Measurements from ENCODE around the gene ZRANB3.
"Not testable (repeated sequence)": the region's sequence is repeated elsewhere in the genome, so short reads cannot be mapped to it uniquely, and the experiment has no call there.

Gene ZRANB3

DNA sequence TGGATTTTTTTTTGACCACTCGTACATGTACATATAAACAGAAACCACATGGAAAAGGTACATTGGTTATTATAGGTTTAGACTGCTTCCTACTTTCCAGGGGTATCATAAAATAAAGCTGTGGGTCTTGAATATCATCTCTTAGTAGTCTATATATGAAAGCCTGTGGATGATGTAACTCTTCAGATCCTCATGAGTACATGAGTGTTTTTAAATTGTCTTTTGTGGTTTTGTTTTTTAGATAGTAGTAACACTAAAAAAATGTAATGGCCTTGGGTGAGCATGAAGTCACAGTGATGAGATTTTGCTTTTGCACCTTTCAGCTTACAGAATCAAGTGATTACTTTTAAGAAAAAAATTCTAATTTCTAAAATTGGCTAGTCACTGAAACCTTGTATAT, 398.7 kb downstream of the ZRANB3 start:
- no peak for DNase-seq (ENCODE audit: low read depth in 1 of 2, low spot score in 1 of 2)

- DNase-seq (ENCODE audit: low read depth in 1 of 2, low spot score in 1 of 2): no peak
These were observed 400.3 kb downstream of the ZRANB3 start for GRCh38 chr2:135130751-135131150.

- no peak for DNase-seq (ENCODE audit: low read depth in 1 of 2, low spot score in 1 of 2)
These were observed 405.1 kb downstream of the ZRANB3 start for GRCh38 chr2:135125940-135126339.

DNA sequence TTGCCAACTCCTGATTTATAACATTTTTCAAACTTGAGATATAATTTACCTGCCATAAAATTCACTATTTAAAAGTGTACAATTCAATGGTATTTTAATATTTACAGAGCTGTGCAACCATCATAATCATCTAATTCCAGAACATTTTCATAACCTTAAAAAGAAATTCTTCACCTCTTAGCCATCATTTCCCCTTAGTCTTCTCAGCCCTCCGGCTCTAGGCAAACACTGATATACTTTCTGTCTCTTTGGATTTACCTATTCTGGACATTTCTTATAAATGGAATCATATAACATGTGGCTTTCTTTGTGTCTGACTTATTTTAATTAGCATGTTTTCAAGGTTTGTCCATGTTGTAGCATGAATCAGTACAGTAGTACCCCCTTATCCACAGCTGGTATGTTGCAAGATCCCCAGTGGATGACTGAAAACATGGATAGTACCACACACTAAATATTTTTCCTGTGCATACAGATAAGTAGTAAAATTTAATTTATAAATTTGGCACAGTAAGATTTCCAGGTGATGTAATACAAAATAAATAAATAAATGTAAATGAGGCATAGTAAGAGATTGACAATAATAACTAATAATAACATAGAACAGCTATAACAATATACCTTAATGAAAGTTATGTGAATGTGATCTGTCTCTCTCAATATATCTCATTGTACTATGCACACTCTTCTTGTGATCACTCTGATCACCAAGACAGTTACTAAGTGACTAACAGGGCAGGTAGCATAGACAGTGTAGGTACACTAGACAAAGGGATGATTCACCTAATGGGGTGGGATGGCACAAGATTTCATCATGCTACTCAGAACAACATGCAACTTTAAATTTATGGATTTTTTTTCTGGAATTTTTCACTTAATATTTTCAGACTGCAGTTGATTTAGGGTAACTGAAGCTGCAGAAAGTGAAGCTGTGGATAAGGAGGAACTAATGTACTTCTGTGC, 405.8 kb downstream of the ZRANB3 start:
- DNase-seq (ENCODE audit: low read depth in 1 of 2, low spot score in 1 of 2): no peak

DNA sequence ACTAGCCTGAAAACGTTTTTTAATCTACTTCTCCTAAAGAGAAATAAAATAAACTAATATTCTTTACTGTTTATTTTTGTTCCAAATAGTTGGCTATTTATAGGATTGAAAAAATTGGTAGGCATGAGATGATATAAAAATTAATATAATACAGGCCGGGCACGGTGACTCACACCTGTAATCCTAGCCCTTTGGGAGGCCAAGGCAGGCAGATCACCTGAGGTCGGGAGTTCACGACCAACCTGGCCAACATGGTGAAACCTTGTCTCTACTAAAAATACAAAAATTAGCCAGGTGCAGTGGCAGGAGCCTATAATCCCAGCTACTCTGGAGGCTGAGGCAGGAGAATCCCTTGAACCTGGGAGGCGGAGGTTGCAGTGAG, 409.4 kb downstream of the ZRANB3 start:
- not testable (repeated sequence) for DNase-seq (ENCODE audit: low read depth in 1 of 2, low spot score in 1 of 2)

GRCh38 chr2:135121016-135121657, 409.9 kb downstream of the ZRANB3 start:
- no peak for DNase-seq (ENCODE audit: low read depth in 1 of 2, low spot score in 1 of 2)

GRCh38 chr2:135119582-135119981, 411.4 kb downstream of the ZRANB3 start:
- DNase-seq (ENCODE audit: low read depth in 1 of 2, low spot score in 1 of 2): no peak

DNA sequence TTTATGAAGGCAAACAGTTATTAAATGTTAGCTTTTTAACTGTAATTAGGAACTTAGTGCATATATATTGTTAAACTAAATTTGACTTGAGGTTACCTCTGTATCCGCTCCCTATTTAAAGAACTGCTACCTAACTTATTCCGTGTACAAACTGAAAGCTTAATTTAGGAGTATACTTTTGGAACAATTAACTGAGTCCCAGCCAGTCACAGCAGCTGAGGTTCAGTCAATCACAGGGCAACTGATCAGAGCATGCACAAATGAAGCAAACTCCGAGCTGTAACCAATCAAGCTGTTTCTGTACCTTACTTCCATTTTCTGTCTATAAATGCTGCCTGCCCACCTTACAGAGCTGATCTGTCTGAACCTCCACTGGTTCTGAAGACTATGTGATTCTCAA, 417.7 kb downstream of the ZRANB3 start:
- DNase-seq (ENCODE audit: low read depth in 1 of 2, low spot score in 1 of 2): no peak

DNA sequence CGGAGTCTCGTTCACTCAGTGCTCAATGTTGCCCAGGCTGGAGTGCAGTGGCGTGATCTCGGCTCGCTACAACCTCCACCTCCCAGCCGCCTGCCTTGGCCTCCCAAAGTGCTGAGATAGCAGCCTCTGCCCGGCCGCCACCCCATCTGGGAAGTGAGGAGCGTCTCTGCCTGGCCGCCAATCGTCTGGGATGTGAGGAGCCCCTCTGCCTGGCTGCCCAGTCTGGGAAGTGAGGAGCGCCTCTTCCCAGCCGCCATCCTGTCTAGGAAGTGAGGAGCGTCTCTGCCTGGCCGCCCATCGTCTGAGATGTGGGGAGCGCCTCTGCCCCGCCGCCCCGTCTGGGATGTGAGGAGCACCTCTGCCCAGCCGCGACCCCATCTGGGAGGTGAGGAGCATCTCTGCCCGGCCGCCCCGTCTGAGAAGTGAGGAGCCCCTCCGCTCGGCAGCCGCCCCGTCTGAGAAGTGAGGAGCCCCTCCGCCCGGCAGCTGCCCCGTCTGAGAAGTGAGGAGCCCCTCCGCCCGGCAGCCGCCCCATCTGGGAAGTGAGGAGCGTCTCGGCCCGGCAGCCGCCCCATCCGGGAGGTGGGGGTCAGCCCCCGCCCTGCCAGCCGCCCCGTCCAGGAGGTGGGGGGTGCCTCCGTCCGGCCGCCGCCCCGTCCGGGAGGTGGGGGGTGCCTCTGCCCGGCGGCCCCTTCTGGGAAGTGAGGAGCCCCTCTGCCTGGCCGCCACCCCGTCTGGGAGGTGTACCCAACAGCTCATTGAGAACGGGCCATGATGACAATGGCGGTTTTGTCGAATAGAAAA, 425.3 kb downstream of the ZRANB3 start:
- DNase-seq (ENCODE audit: low read depth in 1 of 2, low spot score in 1 of 2): not testable (repeated sequence)

GRCh38 chr2:135103843-135104242, 427.2 kb downstream of the ZRANB3 start:
- no peak for DNase-seq (ENCODE audit: low read depth in 1 of 2, low spot score in 1 of 2)

DNA sequence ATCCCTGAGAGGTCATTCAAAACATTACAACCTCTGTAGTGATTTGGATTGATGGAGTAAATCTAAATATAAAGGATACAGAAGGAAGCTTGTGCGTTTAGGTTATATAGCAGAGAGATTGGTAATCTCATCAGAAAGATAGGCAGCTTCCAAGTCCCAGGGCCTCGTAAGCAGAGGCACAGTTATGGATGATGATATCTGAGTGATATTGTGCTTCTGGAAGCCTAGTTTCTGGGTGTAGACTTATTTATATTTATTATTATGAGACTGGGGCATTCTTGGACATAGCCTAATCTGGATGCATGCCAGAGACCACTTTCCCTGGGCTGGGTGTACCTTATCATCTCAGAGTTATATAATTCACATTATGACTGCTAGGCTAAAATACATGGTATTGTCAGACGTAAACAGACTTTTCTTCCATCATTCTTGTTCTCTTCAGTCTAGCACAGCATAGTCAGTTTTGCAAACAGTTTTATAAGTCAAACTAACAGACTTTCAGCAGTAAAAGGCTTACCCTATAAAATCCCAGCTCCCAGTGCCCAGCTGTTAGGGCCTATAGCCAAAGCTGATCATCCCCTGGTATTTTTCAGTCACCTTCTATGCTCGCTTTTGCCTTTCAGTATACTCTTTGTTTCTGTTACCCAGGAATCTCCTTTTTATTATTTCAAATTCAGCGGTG, 431.1 kb downstream of the ZRANB3 start:
- no peak for DNase-seq (ENCODE audit: low read depth in 1 of 2, low spot score in 1 of 2)

DNA sequence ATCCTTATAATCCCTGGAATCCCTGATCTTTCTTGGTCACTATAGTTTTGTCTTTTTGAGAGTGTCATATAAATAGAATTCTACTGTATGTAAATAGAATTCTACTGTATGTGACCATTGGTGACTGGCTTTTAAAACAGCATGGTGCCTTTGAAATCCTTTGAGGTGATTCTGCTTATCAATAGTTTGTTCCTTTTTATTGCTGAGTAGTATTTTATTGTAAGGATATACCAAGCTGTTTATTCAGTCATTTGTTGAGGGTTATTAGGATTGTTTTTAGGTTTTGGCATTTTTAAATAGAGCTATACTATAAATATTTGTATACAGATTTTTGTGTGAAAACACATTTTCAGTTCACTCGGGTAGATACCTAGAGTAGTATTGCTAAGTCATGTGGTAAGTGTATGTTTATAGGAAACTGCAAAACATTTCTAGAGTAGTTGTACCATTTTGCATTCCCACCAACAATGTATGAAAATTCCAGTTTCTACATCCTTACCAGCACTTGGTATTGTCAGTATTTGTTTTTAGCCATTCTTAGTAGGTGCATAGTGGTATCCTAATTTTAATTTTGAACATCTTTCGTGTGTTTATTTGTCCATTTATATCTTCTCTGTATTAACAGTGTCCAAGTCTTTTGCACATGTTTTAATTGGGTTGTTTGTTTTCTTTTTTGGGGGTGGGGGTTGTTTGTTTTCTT, 433.3 kb downstream of the ZRANB3 start:
- no peak for DNase-seq (ENCODE audit: low read depth in 1 of 2, low spot score in 1 of 2)

- no peak for DNase-seq (ENCODE audit: low read depth in 1 of 2, low spot score in 1 of 2)
These were observed 434.2 kb downstream of the ZRANB3 start for GRCh38 chr2:135096665-135097446.

DNA sequence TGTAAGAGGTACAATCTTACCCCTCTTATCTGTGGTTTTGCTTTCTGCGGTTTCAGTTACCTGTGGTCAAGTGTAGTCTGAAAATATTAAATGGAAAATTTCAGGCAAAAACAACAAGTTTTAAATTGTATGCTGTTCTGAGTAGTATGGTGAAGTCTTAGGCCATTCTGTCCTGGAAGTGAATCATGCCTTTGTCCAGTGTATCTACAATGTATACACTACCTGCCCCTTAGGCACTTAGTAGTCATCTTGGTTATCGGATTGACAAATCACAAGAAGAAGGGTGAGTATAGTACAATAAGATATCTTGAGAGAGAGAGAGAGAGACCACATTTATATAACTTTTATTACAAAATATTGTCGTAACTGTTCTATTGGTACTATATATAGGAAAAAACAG, 435.4 kb downstream of the ZRANB3 start:
- DNase-seq (ENCODE audit: low read depth in 1 of 2, low spot score in 1 of 2): no peak

DNA sequence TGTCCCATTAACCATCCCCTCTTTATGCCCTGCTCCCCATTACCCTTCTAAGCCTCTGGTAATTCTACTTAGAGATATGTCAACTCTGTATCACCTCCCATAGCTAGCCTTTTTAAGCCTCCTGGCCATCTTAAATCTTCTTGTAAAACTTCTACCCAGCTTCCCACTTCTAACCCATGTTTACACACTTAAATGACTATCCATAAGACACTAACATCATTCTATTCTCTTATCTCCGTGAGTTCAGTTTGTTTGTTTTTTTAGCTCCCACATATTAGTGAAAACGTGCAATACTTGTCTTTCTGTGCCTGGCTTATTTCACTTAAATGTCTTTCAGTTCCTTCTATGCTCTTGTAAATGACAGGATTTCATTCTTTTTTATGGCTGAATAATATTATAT, 436.5 kb downstream of the ZRANB3 start:
- no peak for DNase-seq (ENCODE audit: low read depth in 1 of 2, low spot score in 1 of 2)

GRCh38 chr2:135093670-135094330, 437.2 kb downstream of the ZRANB3 start:
- no peak for DNase-seq (ENCODE audit: low read depth in 1 of 2, low spot score in 1 of 2)

- DNase-seq (ENCODE audit: low read depth in 1 of 2, low spot score in 1 of 2): no peak
These were observed 437.8 kb downstream of the ZRANB3 start for GRCh38 chr2:135093193-135093592.

GRCh38 chr2:135091681-135092080, 439.3 kb downstream of the ZRANB3 start:
- DNase-seq (ENCODE audit: low read depth in 1 of 2, low spot score in 1 of 2): no peak

GRCh38 chr2:135089597-135089996, 441.4 kb downstream of the ZRANB3 start:
- DNase-seq (ENCODE audit: low read depth in 1 of 2, low spot score in 1 of 2): not testable (repeated sequence)
